OCI-LY7 (cell line): ENCODE measurements around the gene CALN1.

ENCODE experiments used
- EZH2phosphoT487 ChIP-seq: fragments of 200-600 bp; sonication (generic); IDR thresholded peaks from 2 replicates; pipeline ENCODE4 v1.6.1; 2018; ENCODE audit warnings: low read depth, borderline replicate concordance, mild to moderate bottlenecking, mixed run types, antibody characterized with exemption, low read length, moderate library complexity, mixed read lengths
- TF ChIP-seq, protein P1 (sequence below): fragments of 200-600 bp; sonication (generic); conservative IDR thresholded peaks from 2 replicates; pipeline ENCODE4 v1.5.1; 2014; ENCODE audit warnings: mild to moderate bottlenecking, antibody characterized with exemption, low read length, moderate library complexity, mixed read lengths

DNA sequence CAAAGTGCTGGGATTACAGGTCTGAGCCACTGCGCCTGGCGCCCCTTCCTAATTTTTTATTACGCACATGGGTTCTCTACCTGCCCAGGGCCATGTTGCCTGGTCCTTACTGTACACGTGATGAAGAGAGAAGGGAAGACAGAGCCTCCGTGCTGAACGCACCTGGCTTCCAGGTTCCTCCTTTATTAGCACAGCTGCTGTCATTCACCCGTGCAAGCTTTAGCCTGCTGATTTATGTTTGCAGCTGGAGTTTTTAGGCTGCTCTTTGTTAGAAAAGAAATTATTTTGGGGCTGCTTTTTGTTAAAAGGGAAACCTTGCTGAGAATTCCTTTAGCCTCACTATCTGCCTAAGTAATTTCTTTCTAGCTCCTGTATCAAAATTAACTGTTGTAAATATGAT, 417.0 kb downstream of the CALN1 start:
- TF ChIP-seq, protein P1, sequence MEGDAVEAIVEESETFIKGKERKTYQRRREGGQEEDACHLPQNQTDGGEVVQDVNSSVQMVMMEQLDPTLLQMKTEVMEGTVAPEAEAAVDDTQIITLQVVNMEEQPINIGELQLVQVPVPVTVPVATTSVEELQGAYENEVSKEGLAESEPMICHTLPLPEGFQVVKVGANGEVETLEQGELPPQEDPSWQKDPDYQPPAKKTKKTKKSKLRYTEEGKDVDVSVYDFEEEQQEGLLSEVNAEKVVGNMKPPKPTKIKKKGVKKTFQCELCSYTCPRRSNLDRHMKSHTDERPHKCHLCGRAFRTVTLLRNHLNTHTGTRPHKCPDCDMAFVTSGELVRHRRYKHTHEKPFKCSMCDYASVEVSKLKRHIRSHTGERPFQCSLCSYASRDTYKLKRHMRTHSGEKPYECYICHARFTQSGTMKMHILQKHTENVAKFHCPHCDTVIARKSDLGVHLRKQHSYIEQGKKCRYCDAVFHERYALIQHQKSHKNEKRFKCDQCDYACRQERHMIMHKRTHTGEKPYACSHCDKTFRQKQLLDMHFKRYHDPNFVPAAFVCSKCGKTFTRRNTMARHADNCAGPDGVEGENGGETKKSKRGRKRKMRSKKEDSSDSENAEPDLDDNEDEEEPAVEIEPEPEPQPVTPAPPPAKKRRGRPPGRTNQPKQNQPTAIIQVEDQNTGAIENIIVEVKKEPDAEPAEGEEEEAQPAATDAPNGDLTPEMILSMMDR, result no peak
- no peak for TF ChIP-seq EZH2phosphoT487
